GM12878 (cell line): ENCODE data around the gene AGPAT2. TPM values are rescaled to one million over a fixed set of nuclear protein-coding genes. Genes with fewer than 3 reads are reported as not detected.

Source experiments
- CUX1 ChIP-seq: IDR thresholded peaks from 2 replicates; pipeline ENCODE4 v1.6.1; 2012; ENCODE audit warnings: improper control_type of control experiment, low read depth, low read length; ENCODE audit not compliant: insufficient replicate concordance
- MTA2 ChIP-seq: fragments of 450-650 bp; IDR thresholded peaks from 2 replicates; pipeline ENCODE4 v1.6.1; 2016; ENCODE audit warnings: low read depth, mild to moderate bottlenecking, moderate library complexity
- NR2C2 ChIP-seq: IDR thresholded peaks from 2 replicates; pipeline ENCODE4 v1.6.1; 2011; ENCODE audit warnings: borderline replicate concordance, low read depth; ENCODE audit not compliant: control insufficient read depth, insufficient read length
- STAT3 ChIP-seq: IDR thresholded peaks from 2 replicates; pipeline ENCODE4 v1.6.1; 2011; ENCODE audit warnings: low read depth, low read length, improper control_type of control experiment
- SUPT20H ChIP-seq: IDR thresholded peaks from 2 replicates; pipeline ENCODE4 v1.6.1; 2011; ENCODE audit warnings: low read depth, mild to moderate bottlenecking, low read length, moderate library complexity, borderline replicate concordance; ENCODE audit not compliant: control insufficient read depth
- ZNF274 ChIP-seq: IDR thresholded peaks from one replicate; pipeline ENCODE4 v1.8.0; 2011; ENCODE audit not compliant: insufficient read length, insufficient read depth
- ZNF687 ChIP-seq: fragments of 450-650 bp; IDR thresholded peaks from 2 replicates; pipeline ENCODE4 v1.6.1; 2017; ENCODE audit warnings: mild to moderate bottlenecking, moderate library complexity
- polyA plus RNA-seq, 11 experiments: library from polyadenylated mRNA; depleted of rRNA in 4 of 11; unstranded in 6 of 11; stranded (reverse) in 5 of 11; fragments of >200 nt; fragmentation: Nextera tagmentation in 4 of 11; fragmentation: Illumina TruSeq in 1 of 11; extraction: Ambion mirVana in 4 of 11; extraction: Trizol in 1 of 11; gene quantifications; 1 replicate in 1 of 11; 2 replicates in 10 of 11; pipeline versions ENCODE4 v1.2.1 to v1.2.3, GENCODE V29; 2011 to 2016; ENCODE audit warnings: inconsistent platforms in 2 of 11, missing spikeins in 2 of 11, low read depth in 1 of 11
- total RNA-seq, 4 experiments: library from RNA; depleted of rRNA in 3 of 4; stranded (reverse); fragments of >200 nt in 3 of 4; fragmentation: Illumina TruSeq in 1 of 4; extraction: Trizol in 1 of 4; gene quantifications; 2 replicates each; pipeline versions ENCODE4 v1.2.1 to v1.2.3, GENCODE V29; 2013 to 2021

The AGPAT2 gene
- total and polyA plus RNA-seq, 10 of the 15 experiments (the other 5 are each of a cell fraction or from before 2014, with no cell fraction given): 0.10 to 28.5 (median 18.2) TPM

- TF ChIP-seq CUX1 (no peak), NR2C2 (no peak), ZNF274 (no peak), STAT3 (no peak), MTA2 (no peak), ZNF687 (no peak), SUPT20H (no peak)
These were observed 20.7 kb downstream of the AGPAT2 start (continued) for GRCh38 chr9:136666372-136667213.
